HepG2 (cell line): ENCODE results near the gene CNNM2. TPM values are rescaled to one million over a fixed set of nuclear protein-coding genes. Genes with fewer than 3 reads are reported as not detected.

Experiments
- ATAC-seq: fragments of 200-7000 bp; cut with Tn5 transposase; 3 replicates; pipeline ENCODE4 v1.9.1; 2020; ENCODE audit warnings: mild to moderate bottlenecking, moderate library complexity
- BruUV-seq: library from RNA; stranded (reverse); fragments of 400-500 nt; replicated peaks from 2 replicates; lab custom pipeline; 2021; lab: Mats Ljungman, UMichigan
- CTCF ChIA-PET: fragments of 300-600 bp; formaldehyde crosslinking; extraction: SDS; loops from one replicate; lab custom pipeline; 2021; ENCODE audit warnings: low total read pairs, inconsistent platforms, low intra/inter-chr PET ratio; lab: Yijun Ruan, JAX
- POLR2A ChIA-PET: fragments of 350-600 bp; sonication (Branson Sonifier 250); formaldehyde crosslinking; loops from one replicate; lab custom pipeline; 2020; ENCODE audit warnings: antibody characterized with exemption, inconsistent platforms; lab: Yijun Ruan, JAX
- DNase-seq: peaks from one replicate; pipeline ENCODE4 v3.0.0-alpha.2; 2015; ENCODE audit warnings: low spot score
- FAIRE-seq: peaks from 3 replicates; lab custom pipeline; 2011; peaks lifted over from hg19 to GRCh38; lab: Jason Lieb, UNC
- H2AFZ ChIP-seq: one replicate; pipeline ENCODE4 v1.6.1; 2011; ENCODE audit warnings: low read length, inconsistent platforms
- H3K27ac ChIP-seq: fragments of 300-600 bp; 3 replicates; pipeline ENCODE4 v1.8.0; 2011; ENCODE audit warnings: mixed run types, mild to moderate bottlenecking, mixed read lengths, low read length, inconsistent platforms; ENCODE audit not compliant: insufficient read depth; ENCODE audit errors: extremely low read length
- H3K27me3 ChIP-seq, 2 experiments: fragments of 200-600 bp in 1 of 2; 2 replicates in 1 of 2; 3 replicates in 1 of 2; pipeline versions ENCODE4 v1.6.0 to v1.8.0; 2011; ENCODE audit warnings: low read length in 2 of 2, mild to moderate bottlenecking in 2 of 2, moderate library complexity in 2 of 2, inconsistent platforms in 1 of 2; ENCODE audit not compliant: insufficient read depth in 2 of 2, control insufficient read depth in 1 of 2
- H3K36me3 ChIP-seq, 2 experiments: fragments of 200-600 bp in 1 of 2; replicated peaks in 1 of 2; 2 replicates in 1 of 2; 3 replicates in 1 of 2; pipeline versions ENCODE4 v1.5.1 to v1.8.0; 2011; ENCODE audit warnings: low read length in 2 of 2, inconsistent platforms in 1 of 2; ENCODE audit not compliant: insufficient read depth in 2 of 2, control insufficient read depth in 1 of 2
- H3K4me1 ChIP-seq: 2 replicates; pipeline ENCODE4 v1.5.1; 2012; ENCODE audit warnings: low read length, inconsistent platforms; ENCODE audit not compliant: insufficient read depth
- H3K4me2 ChIP-seq: 2 replicates; pipeline ENCODE4 v1.6.0; 2011; ENCODE audit warnings: low read depth, low read length, inconsistent platforms
- H3K4me3 ChIP-seq, 3 experiments: fragments of 200-600 bp in 1 of 3; sonication (generic), shearing (Covaris generic) in 1 of 3; replicated peaks in 1 of 3; 2 replicates each; pipeline ENCODE4 v1.5.1; 2011 to 2016; ENCODE audit warnings: low read length in 3 of 3, inconsistent platforms in 2 of 3, low read depth in 2 of 3, mild to moderate bottlenecking in 2 of 3, control low read depth in 1 of 3, mixed read lengths in 1 of 3; ENCODE audit not compliant: insufficient read depth in 1 of 3
- H3K79me2 ChIP-seq: one replicate; pipeline ENCODE4 v1.6.1; 2011; ENCODE audit warnings: low read length, inconsistent platforms; ENCODE audit not compliant: insufficient read depth
- H3K9ac ChIP-seq: 2 replicates; pipeline ENCODE4 v1.6.0; 2011; ENCODE audit warnings: mild to moderate bottlenecking, low read depth, low read length, inconsistent platforms; ENCODE audit not compliant: insufficient read depth
- H3K9me3 ChIP-seq: 2 replicates; pipeline ENCODE4 v1.5.1; 2012; ENCODE audit warnings: mild to moderate bottlenecking, low read length
- H4K20me1 ChIP-seq: 2 replicates; pipeline ENCODE4 v1.6.0; 2011; ENCODE audit warnings: inconsistent platforms, mild to moderate bottlenecking, low read length, moderate library complexity; ENCODE audit not compliant: insufficient read depth
- KAT7 ChIP-seq: IDR thresholded peaks from 2 replicates; pipeline ENCODE4 v1.6.1; 2018; ENCODE audit warnings: borderline replicate concordance, missing compliant biosample characterization
- MYNN ChIP-seq: sonication (generic); formaldehyde crosslinking; IDR thresholded peaks from 2 replicates; pipeline ENCODE4 v1.4.0; 2020; ENCODE audit warnings: mild to moderate bottlenecking, low read depth, missing genetic modification reagents
- RBAK ChIP-seq: sonication (generic); formaldehyde crosslinking; IDR thresholded peaks from 2 replicates; pipeline ENCODE4 v1.5.1; 2020; ENCODE audit warnings: mild to moderate bottlenecking, missing genetic modification reagents
- in situ Hi-C: cut with HindIII; loops from 2 replicates; pipeline ENCODE4 v1.10.0; 2017; ENCODE audit warnings: low pct_unique_long_range_greater_than_20kb; ENCODE audit not compliant: extremely low pct_ligation_motif_present
- intact Hi-C: fragments of 100-400 bp; cut with micrococcal nuclease; formaldehyde crosslinking; loops from one replicate; pipeline ENCODE4 v1.10.0; 2022; ENCODE audit not compliant: unreplicated experiment
- polyA plus RNA-seq, 8 experiments: library from polyadenylated mRNA; depleted of rRNA in 3 of 8; stranded (reverse) in 7 of 8; unstranded in 1 of 8; fragments of >200 nt; fragmentation: Illumina TruSeq in 4 of 8; extraction: Trizol in 4 of 8; gene quantifications; 2 replicates each; pipeline versions ENCODE4 v1.2.1 to v1.2.3, GENCODE V29; 2011 to 2016; ENCODE audit warnings: low read depth in 4 of 8, missing spikeins in 1 of 8, mixed read lengths in 1 of 8; ENCODE audit not compliant: insufficient read depth in 1 of 8
- total RNA-seq, 5 experiments: library from RNA; depleted of rRNA; stranded (reverse); fragments of >200 nt; fragmentation: Illumina TruSeq; extraction: Trizol; gene quantifications; 2 replicates each; pipeline ENCODE4 v1.2.3, GENCODE V29; 2016; ENCODE audit warnings: low read depth in 1 of 5
- TF ChIP-seq, protein P1 (sequence below): sonication (generic); formaldehyde crosslinking; IDR thresholded peaks from 2 replicates; pipeline ENCODE4 v1.5.0; 2020; ENCODE audit warnings: mild to moderate bottlenecking, missing genetic modification reagents, borderline replicate concordance

The CNNM2 gene
- total and polyA plus RNA-seq, 2 of the 13 experiments (the other 11 are each of a cell fraction or from before 2014, with no cell fraction given) = 7.1 to 9.0 TPM

DNA sequence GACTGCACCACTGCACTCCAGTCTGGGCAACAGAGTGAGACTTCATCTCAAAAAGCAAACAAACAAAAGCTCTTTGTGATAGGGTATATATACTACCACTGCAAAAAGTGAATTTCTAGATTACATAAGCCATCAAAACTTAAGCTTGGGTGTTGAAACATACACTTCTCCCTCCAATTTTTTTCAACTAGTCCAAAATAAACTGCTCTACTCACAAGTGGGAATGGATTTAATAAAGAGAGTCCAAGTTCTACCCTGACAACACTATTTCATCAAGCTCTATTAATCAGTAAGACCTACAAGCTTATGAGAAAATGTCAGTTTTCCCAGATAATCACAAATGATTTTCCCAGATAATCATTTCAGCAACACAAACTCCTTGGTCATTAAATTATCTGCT is 192.3 kb downstream of the CNNM2 start:
- DNase-seq = no peak
- Histone ChIP-seq H3K4me1 (peaks cover 36% of the 10 kb centered on the region), H3K9ac (no peak overlapping the region), H3K27me3 (no peaks in the 10 kb centered on the region), H3K36me3 (peaks cover 1 to 12% of the 10 kb centered on the region in 2 experiments; a peak in 4 of 5 replicates), H4K20me1 (0 out of 2 replicates have a peak, but pooled peaks cover 7% of the 10 kb centered on the region), H3K27ac (no peak overlapping the region), H3K9me3 (no peaks in the 10 kb centered on the region), H2AFZ (no peak overlapping the region), H3K4me2 (no peak overlapping the region), H3K4me3 (no peak overlapping the region), H3K79me2 (peaks cover 23% of the 10 kb centered on the region)
- no peak for ATAC-seq
- TF ChIP-seq MYNN (no peak), KAT7 (CRISPR knock-in tag) (no peak), RBAK (CRISPR knock-in tag) (no peak)
- TF ChIP-seq, protein P1, sequence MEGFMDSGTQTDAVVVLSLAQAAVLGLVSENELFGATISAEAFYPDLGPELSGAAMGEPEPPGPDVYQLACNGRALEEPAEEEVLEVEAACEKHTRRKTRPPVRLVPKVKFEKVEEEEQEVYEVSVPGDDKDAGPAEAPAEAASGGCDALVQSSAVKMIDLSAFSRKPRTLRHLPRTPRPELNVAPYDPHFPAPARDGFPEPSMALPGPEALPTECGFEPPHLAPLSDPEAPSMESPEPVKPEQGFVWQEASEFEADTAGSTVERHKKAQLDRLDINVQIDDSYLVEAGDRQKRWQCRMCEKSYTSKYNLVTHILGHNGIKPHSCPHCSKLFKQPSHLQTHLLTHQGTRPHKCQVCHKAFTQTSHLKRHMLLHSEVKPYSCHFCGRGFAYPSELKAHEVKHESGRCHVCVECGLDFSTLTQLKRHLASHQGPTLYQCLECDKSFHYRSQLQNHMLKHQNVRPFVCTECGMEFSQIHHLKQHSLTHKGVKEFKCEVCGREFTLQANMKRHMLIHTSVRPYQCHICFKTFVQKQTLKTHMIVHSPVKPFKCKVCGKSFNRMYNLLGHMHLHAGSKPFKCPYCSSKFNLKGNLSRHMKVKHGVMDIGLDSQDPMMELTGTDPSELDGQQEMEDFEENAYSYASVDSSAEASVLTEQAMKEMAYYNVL (CRISPR knock-in tag) = no peak
- CTCF ChIA-PET = no interaction called here
- no TSS peak for BruUV-seq
- intact Hi-C loops (loop anchor here (5.0 to 10.0 kb wide), 2 partner anchors 42 to 134 kb away; partner anchors contain the start of gene RPEL1), in situ Hi-C loops (no loop called here)
- POLR2A ChIA-PET = interaction anchor here (1.0 kb wide), 1 partner anchor 138 kb away, joined by 3 read pairs; no protein-coding TSS in a partner anchor
- no peak for FAIRE-seq
